Measurements from ENCODE around the gene MED27.

MED27 gene, protein sequence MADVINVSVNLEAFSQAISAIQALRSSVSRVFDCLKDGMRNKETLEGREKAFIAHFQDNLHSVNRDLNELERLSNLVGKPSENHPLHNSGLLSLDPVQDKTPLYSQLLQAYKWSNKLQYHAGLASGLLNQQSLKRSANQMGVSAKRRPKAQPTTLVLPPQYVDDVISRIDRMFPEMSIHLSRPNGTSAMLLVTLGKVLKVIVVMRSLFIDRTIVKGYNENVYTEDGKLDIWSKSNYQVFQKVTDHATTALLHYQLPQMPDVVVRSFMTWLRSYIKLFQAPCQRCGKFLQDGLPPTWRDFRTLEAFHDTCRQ

DNA sequence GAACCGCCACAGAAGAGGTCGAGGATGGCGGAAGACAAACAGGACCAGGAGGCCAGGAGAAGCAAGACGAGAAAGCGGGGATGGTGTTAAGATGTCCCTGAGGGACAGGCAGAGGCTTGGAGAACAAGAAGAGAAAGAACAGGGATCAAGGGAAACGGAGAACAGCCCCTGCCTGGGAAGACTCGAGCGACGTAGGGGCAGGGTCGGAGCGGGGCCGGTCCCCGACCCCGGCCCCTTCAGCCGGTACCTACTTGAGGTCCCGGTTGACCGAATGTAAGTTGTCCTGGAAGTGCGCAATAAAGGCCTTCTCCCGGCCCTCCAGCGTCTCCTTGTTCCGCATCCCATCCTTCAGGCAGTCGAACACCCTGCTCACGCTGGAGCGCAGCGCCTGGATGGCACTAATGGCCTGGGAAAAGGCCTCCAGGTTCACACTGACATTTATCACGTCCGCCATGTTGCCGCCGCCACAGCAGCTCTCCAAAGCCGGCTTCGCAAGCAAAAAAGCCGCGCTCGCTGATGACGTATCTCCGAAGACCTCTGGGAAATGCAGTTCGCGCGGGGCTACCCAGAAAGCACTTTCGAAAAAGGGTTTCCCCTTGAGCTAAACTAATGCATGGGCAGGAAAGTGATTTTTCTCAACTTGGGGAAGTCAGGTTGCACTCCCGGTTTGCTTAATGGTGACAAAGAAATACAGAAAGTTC, at the start of gene MED27:
Gene MED27 (minus strand): TSS at position 477 of the 701 bp plus-strand sequence. CDS start 23 bp downstream, at position 454.
- DNase-seq = peak; percentile 99

DNA sequence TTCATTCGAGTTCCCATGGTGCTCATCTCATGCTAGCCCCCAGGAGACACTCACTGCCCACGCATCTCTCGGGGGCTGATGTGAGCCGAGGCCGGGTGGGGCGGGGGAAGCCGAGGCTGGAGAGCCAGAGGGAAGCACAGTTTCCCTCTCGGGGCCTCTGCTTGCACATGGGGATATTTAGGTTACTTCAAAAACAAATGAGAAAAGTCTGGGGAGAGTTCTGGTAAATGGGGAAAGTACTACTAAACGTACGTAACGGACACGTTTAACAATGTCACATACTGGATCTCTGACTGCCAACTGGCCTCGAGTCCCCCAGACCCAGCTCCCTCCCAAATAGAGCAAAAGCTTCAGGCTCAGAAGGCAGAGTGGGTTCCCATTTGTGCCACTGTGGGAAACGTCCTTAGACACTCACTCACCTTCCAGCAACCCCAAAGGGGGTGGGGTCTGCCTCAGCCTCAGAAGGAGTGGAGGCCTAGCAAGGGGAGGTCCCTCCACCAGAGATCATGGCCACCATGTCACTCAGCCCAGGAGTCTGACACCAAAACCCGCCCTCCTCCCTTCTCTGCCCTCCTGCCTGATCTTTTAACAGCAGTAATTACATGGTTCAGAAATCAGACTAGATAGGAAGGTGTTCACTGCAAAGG, 48.3 kb upstream of the MED27 start:
- no peak for DNase-seq

DNA sequence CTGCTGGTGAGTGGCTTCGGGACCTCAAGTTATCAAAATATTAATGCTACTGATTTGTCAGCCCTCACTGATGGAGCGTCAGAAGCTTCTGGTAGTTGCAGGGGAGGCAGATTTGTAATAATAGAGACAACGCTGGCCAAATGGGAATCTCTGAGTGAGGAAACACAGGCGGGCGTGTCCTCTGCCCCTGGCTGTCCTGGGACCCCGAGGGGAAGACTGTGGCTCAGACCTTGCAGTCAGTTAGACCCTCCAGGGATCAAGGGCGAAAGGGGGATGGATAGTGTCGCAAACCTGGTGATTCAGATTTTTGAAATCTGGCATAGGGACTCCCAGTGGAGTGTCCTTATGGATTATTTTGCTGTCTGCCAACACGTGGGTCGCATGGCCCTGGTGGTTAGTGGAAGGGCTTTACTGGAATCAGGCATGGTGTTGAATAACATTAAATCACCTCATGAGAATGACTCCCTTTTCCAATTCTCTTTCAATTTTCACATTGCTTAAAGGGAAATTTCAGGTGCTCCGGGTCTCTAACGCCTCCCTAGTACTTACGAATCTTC, 47.1 kb upstream of the MED27 start:
- DNase-seq = no peak

DNA sequence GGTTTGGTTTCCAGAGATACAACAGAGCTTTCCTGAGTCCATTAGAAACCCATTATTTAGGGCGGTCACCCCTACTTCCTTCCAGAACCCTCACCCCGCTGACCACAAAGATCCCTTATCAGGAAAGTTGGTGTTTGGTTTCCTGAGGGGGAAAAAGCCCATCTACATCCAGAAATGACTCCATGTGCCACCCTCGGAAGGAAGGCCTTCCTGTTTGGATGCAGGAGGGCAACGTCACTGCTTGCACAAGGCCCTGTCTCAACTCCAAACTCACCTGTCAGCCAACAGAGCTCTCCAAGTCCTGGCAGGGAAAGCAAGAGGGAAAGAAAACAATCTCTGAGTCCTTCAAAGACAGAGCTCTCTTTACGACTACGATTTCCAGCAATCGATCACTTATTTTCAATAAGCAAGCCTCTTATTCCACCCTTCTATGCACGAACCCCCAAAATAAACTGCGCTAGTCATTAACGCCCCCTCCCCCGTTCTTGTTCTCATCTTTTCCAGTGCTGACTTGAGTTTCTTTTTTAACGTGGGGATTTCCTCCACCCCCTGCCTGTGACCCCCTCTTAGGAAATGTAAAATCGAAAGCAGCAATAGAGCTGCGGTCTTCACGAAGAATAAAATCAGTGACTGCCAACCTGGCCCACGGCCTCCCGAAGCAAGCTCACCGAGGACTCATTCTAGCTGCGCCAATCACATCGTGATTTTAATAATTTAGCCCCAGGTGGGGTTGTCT, 46.4 kb upstream of the MED27 start:
- no peak for DNase-seq

DNA sequence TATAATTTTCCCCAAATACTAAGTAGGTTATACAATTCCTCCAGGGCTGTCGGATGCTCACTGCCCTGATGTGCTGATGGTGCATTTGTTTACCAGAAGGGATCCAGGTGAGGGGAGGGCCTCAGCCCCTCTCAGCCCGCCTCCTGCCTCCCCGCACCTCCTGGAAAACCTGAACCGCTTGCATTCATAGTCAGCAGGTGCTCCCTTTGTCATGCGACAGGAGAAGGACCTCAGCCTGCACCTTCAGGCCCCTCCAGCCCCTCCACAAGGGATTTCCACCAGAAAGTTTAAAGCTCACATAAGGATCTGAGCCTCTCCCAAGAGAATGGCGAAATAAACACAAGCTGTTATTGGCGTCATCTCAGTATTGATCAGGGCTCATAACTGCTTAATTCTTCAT, 45.7 kb upstream of the MED27 start:
- no peak for DNase-seq

DNA sequence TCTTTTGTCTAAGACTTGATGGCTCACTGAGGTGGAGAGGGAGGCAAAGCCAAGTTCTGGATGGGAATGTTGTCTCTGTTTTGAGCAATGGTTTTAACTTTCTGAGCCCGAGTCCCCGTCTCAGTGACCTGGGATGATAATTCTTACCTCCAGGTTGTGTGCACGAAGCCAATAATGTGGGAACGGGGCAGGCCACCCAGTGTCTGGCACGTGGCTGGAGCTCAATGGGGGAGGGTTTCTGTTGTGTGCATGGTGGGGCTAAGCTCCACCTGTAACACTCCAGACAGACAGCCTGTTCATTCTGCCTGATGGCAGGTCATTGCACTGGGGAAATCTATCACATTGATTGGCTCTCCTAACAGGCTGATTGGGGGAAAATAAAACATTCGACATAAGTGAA, 45.1 kb upstream of the MED27 start:
- DNase-seq = no peak

DNA sequence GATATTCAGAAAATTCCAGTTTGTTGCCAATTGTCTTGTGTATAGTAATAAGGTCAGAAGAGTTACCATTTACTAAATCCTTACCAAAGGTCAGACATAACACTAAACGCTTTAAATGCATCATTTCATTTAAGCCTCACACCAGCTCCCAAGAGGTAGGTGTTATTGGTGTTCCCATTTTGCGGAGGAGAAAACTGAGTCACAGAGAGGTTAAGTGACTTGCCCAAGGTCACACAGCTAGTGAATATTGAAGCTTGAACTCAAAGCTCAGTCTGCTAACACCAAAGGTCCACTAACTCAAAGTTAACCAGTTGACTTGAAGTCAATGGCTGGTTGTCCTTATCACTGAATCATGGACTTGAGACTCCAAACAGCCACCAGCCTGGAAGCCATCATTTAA, 41.4 kb upstream of the MED27 start:
- DNase-seq = no peak

DNA sequence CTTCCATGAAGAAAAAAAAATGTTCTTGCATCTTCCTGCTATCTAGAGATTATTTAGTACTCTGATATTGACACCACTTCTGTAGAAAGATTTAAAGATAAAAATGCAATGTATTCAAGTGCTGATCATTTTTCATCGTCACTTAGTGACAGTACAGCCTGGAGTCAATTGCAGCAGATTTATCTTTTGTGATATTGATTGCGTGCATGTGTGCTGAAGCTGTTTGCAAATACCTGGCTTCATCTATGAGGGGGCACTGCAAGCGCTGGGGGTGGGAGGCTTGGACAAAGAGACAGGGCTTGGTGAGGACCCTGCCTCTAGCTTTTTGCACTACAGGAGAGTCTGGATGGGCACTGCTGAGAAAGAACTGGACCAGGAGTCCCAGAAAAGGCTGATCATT, 38.0 kb upstream of the MED27 start:
- DNase-seq = no peak

DNA sequence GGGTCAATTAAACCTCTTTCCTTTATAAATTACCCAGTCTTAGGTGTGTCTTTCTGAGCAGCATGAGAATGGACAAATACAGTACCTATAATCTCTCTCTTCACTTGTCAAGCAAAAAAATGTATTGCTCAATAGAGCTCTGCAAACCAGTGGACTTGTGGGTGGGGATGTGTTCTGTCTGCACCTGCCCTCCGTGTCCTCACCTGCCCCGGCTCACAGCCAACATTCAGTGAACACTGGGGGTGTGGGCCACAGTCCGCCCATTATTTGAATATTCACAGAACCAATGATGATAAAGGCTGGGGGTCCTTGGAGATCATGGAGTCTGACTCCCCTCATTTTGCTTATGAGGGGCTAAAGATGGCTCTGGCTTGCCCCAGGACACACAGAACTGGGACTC, 36.9 kb upstream of the MED27 start:
- DNase-seq = no peak

DNA sequence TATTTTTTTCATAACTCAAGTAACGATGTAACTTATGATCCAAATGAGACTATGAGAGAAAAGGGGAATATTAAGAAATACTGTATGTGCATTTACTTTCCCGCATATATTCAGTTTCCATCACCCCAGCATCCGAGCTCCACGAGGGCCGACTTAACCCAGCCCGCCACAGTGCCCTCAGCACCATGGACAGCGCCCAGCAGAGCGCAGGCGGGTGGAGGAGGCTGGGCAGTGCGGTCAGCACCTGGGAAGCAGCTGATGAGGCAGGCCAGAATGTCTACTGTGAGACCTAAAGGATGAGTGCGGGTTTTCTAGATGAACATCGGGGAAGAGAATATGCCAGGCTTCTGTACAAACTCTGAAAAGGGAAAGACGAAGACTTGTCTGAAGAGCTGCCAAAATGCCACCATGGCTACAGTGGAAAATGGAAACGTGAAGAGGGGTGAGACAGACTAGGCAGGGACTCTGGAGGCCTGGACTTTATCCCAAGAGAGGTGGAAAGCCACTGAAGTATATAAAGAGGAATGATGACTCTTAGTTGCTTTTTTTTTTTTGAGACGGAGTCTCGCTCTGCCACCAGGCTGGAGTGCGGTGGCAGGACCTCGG, 34.5 kb upstream of the MED27 start:
- peak; percentile 2 for DNase-seq

DNA sequence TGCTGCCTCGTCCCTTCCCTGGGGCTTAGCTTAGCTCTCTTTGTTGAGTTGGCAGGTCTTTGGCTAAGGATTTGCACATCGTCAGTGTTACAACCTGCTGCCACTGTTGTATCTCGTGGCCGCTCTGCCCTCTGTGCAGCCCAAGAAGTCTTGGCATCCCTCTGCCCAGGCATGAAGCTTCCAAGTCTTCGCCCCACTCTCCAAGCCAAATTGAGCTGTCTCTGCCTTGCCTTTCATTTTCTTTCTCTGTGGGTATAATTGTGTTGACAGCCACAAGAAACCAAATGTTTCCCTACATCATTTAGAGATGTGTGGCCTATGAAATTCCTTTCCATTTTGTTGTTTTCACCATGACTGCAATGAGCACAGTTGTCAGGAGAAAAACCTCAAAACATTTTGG, 29.6 kb upstream of the MED27 start:
- no peak for DNase-seq

DNA sequence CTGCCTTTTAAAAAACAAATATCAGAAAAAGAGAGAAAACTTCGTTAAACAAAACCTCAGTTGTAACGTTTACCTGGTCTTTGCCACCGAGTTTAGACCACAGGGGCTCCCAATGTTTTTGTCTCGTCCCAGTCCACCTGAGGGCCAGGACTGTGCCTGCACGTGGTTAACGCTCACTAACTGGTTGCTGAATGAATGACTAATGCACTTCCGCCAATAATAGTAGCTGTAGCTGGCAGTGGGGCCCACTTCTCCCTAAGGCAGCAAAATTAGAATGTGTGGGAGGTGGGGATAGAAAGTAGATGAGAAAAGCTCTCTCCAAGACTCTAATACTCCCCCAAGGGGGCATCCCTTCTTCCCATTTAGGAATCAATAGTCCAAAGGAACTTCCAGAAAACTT, 29.1 kb upstream of the MED27 start:
- no peak for DNase-seq

DNA sequence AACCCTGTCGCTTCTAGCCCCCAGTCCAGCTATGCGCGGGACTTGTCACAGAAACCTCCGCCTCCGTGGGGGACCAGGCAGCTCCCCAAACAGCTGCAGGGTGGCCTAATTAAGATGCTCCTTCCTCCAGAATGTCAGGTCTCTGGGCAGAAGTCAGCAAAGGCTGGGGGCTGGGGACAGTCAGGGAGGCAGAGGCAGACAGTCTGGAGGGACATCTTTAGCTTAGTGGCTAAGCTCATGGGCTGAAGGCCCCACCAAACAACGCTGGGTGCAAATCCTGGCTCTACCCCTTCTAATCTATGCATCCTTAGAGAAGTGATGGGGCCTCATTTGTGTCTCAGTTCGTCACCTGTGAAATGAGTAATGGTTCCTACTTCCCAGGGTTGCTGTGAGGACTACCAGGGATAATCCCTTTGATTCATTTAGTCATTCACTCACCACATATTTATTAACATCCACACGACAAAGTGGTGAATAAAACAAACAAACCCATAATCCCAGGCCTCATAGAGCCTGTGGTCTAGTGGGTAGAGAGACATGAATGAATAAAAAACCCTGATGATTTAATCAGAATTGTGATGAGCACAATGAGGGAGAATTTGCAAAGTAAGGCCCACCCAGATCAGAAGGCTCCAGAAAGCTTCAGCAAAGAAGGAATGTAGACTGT, 20.2 kb upstream of the MED27 start:
- DNase-seq = no peak

DNA sequence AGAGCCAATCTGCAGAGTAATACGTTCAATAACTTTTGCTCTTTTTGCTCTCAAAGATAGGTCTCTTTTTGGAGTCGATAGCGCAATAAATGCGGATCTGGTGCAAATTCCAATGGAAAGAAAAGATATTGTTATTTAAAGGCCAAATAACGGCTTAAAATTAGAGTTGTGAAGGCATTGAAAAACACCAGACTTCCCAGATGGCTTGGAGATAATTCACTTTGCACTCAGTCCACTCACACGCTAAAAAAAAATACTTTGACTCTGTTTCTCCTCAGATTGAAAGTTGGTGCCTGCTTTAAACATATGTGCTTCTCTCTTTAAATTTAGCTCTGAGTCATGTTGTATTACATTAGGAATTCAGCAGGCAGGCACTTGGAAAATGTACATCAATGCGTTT, 19.5 kb upstream of the MED27 start:
- no peak for DNase-seq

DNA sequence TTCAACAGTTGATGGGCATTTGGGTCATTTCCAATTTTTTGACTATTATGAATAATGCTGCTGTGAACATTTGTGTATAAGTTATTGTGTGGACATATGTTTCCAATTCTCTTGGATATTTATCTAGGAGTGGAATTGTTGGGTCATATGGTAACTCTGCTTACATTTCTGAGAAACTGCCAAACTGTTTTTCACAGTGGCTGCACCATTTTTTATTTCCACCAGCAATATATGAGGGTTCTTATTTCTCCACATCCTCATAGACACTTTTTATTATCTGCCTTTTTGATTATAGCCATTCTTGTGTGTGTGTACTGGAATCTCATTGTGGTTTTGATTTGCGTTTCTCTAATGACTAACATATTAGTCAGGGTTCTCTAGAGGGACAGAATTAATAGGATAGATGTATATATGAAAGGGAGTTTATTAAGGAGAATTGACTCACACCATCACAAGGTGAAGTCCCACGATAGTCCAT, 14.7 kb upstream of the MED27 start:
- DNase-seq = no peak

DNA sequence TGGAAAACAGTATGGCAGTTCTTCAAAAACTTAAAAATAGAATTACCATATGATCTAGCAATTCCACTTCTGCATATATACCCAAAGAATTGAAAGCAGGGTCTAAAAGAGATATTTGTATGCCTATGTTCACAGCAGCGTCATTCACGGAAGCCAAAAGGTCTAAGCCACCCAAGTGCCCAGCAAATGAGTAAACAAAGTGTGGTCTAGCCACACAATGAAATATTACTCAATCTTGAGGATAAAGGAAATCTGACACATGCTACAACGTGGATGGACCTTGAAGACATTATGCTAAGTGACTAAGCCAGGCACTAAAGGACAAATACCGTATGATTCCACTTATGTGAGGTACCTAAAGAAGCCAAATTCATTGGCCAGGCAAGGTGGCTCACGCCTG, 11.1 kb upstream of the MED27 start:
- no peak for DNase-seq

DNA sequence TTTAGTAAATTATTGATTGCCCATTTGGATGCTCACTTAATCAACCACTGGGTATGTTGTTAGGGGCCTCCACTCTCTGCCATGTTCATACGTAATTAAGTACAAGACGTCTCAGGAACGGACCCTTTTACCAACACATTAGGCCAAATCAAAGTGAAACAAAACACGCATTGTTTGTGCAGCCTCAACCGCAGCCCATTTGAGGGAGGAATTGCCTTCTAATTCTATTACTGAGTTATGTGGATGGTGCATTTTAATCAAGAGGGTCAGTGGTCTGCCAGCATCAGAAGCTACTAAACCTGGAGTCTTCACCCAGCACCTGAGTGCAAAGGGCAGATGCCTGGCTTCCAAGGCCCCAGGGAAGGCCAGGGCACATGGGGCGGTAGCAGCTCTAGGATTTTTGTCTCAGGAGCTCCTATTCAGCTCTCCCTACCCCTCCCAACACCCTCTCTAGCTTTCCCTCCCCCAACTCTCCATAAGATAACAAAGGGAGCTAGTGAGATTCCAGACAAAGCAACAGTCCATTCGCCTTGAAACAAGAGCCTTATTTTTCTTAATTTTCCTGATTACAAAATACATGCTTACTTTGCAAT, 7.9 kb upstream of the MED27 start:
- no peak for DNase-seq

DNA sequence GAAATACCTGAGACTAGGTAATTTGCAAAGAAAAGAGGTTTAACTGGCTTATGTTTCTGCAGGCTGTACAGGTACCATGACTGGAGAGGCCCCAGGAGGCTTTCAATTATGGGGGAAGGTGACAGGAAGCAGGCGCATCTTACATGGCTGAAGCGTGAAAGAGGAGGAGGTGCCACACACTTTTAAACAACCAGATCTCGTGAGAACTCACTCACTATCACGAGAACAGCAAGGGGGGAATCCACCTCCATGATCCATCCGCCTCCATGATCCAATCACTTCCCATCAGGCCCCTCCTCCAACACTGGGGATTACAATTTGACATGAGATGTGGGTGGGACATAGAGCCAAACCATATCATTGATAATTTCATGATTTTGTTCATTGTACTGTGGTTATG, 2.5 kb upstream of the MED27 start:
- no peak for DNase-seq

DNA sequence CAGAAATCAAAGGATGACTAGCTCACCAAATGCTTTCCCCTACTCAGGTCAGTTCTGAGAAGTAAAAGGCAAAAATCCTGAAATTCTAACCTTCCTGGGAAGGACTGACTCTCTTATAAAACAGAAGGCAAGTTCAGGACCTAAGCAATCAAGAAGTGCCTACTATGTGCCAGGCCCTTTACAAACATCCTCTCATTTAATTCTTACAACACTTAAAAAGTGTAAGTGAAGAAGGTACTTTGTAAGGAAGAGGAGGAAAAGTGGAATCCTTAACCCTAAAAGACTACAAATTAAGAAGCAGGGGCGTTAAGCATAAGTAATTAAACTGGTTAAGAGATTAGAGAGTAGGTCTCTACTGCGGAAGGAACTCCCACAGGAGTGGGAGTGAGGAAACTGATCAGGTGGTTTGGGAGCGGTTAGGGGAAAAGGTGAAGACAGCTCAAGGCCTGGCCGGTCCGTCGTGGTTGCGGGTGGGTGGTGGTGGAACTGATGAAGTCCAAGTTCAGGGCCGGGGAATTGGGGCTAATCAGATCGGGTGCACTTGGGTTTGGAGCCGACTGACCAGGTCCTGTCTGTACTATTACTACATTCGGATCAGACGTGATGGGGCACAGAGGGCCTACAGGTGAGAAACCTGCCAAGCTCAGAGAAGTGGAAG, 839 bp downstream of the MED27 start:
- DNase-seq = peak; percentile 16

DNA sequence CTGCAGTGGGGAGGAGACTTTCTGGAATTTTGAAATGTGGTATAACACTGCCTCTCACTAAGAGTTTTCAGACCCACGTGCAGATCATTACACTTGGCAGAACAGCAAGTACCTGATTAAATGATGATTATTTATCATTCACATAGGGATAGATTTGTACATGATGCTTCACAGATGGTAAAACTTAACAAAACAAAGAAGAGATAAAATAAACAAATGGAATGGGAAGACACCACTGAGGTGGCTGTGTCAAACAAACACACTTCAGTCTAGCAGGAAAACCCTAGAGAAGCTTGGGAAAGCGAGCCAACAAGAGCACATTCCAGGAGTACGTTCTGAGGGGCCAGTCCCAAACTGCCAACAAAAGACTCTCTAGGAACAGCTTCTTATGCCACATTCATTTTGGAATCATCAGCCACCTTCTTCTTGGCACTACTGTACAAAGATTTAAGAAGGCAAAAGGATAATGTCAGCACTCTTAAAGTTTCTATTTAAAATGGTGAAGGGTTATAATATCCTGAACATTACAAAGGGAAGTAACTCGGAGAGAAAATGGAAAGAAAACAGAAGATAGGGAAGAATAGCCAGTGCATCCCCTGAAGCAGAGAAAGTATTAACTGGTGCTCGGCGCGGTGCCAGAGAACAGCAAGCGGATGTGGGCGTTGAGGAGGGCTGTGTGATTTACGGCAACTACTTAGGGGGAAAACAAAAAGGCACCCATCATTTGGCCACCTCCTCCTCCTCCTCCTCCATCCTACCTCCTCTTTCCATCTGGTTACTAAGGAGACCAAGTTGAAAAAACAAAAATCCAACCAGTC, 1.6 kb downstream of the MED27 start:
- DNase-seq = no peak

All from inflammatory macrophage treated with lipopolysaccharide for 4 hours (primary cell).